PC-3 (cell line): ENCODE data around the gene KIF5C. TPM values are rescaled to one million over a fixed set of nuclear protein-coding genes. Genes with fewer than 3 reads are reported as not detected.

Experiments used
- ATAC-seq: fragments of 200-7000 bp; cut with Tn5 transposase; 2 replicates; pipeline ENCODE4 v1.9.1; 2020; ENCODE audit warnings: mild to moderate bottlenecking, moderate library complexity
- BruUV-seq: library from RNA; stranded (reverse); fragments of 400-500 nt; replicated peaks from 2 replicates; lab custom pipeline; 2021; lab: Mats Ljungman, UMichigan
- CTCF ChIA-PET: fragments of 300-600 bp; sonication (Branson Sonifier 250); formaldehyde crosslinking; loops from one replicate; lab custom pipeline; 2022; ENCODE audit warnings: antibody characterized with exemption; lab: Charles Lee
- POLR2A ChIA-PET: fragments of 300-600 bp; sonication (Branson Sonifier 250); formaldehyde crosslinking; loops from one replicate; lab custom pipeline; 2022; ENCODE audit warnings: antibody characterized with exemption; ENCODE audit not compliant: unreplicated experiment; lab: Charles Lee
- DNase-seq: peaks from one replicate; pipeline ENCODE4 v3.0.0-alpha.2; 2015
- H2AFZ ChIP-seq: fragments of 300-600 bp; sonication (generic); 2 replicates; pipeline ENCODE4 v1.6.0; 2016; ENCODE audit warnings: antibody characterized with exemption, low read length
- H3F3A ChIP-seq: fragments of 300-600 bp; sonication (generic); one replicate; pipeline ENCODE4 v1.6.0; 2017; ENCODE audit warnings: antibody characterized with exemption, low read length, control low read depth, mild to moderate bottlenecking; ENCODE audit not compliant: unreplicated experiment
- H3K27ac ChIP-seq: fragments of 300-600 bp; sonication (generic); 2 replicates; pipeline ENCODE4 v1.5.1; 2016; ENCODE audit warnings: mild to moderate bottlenecking, low read length
- H3K27me3 ChIP-seq: fragments of 300-600 bp; sonication (generic); 2 replicates; pipeline ENCODE4 v1.6.1; 2016; ENCODE audit warnings: low read length, mixed read lengths
- H3K36me3 ChIP-seq: fragments of 300-600 bp; sonication (generic); 2 replicates; pipeline ENCODE4 v1.6.1; 2016; ENCODE audit warnings: low read depth, mixed run types, low read length, mixed read lengths
- H3K4me1 ChIP-seq: fragments of 300-600 bp; sonication (generic); 2 replicates; pipeline ENCODE4 v1.5.1; 2016; ENCODE audit warnings: low read length; ENCODE audit not compliant: insufficient read depth
- H3K4me2 ChIP-seq: fragments of 300-600 bp; sonication (generic); 2 replicates; pipeline ENCODE4 v1.6.0; 2016; ENCODE audit warnings: low read length
- H3K4me3 ChIP-seq: fragments of 300-600 bp; sonication (generic); 2 replicates; pipeline ENCODE4 v1.5.1; 2016; ENCODE audit warnings: mild to moderate bottlenecking, low read length, mixed read lengths
- H3K79me2 ChIP-seq: fragments of 300-600 bp; sonication (generic); 2 replicates; pipeline ENCODE4 v1.6.1; 2017; ENCODE audit warnings: low read length, mixed read lengths
- H3K9ac ChIP-seq: fragments of 300-600 bp; sonication (generic); 2 replicates; pipeline ENCODE4 v1.6.0; 2016; ENCODE audit warnings: mild to moderate bottlenecking, low read length
- H3K9me2 ChIP-seq: fragments of 300-600 bp; sonication (generic); replicated peaks from 2 replicates; pipeline ENCODE4 v1.6.1; 2016; ENCODE audit warnings: mixed run types, low read length, mixed read lengths
- H3K9me3 ChIP-seq: fragments of 300-600 bp; sonication (generic); 2 replicates; pipeline ENCODE4 v1.6.1; 2016; ENCODE audit warnings: low read length, mixed read lengths
- H4K20me1 ChIP-seq: fragments of 300-600 bp; sonication (generic); 2 replicates; pipeline ENCODE4 v1.6.1; 2016; ENCODE audit warnings: low read length, mixed read lengths
- CTCF ChIP-seq: fragments of 300-600 bp; sonication (generic); conservative IDR thresholded peaks from 2 replicates; pipeline ENCODE4 v1.5.1; 2017; ENCODE audit warnings: antibody characterized with exemption, low read depth, mild to moderate bottlenecking, low read length
- EZH2 ChIP-seq: fragments of 300-600 bp; sonication (generic); IDR thresholded peaks from one replicate; pipeline ENCODE4 v1.6.1; 2017; ENCODE audit warnings: antibody characterized with exemption, mild to moderate bottlenecking, low read length; ENCODE audit not compliant: unreplicated experiment
- EZH2phosphoT487 ChIP-seq: fragments of 300-600 bp; sonication (generic); IDR thresholded peaks from 2 replicates; pipeline ENCODE4 v1.6.1; 2018; ENCODE audit warnings: mild to moderate bottlenecking, antibody characterized with exemption, low read length, borderline replicate concordance
- intact Hi-C: fragments of 100-400 bp; cut with micrococcal nuclease; formaldehyde crosslinking; loops from 2 replicates; pipeline ENCODE4 v1.9.0; 2023
- total RNA-seq: library from RNA; depleted of rRNA; stranded (reverse); fragments of >200 nt; gene quantifications from 2 replicates; pipeline ENCODE4 v1.2.3, GENCODE V29; 2014

The KIF5C gene
- total RNA-seq, 1 experiment from 2014 or later = 4.0 TPM

GRCh38 chr2:148996805-148997204, 121.8 kb downstream of the KIF5C start:
- no peak for TF ChIP-seq CTCF
- TF ChIP-seq EZH2 = no peak
- no peak for TF ChIP-seq EZH2phosphoT487
- Histone ChIP-seq H3K9ac (no peak overlapping the region), H3K27me3 (peaks cover 23% of the 10 kb centered on the region; the same call in 1 of the 2 replicates), H3K4me1 (peaks cover 7% of the 10 kb centered on the region; the same call in 1 of the 2 replicates), H3K9me3 (no peaks in the 10 kb centered on the region), H3K9me2 (no peaks in the 10 kb centered on the region), H2AFZ (no peak overlapping the region), H3K36me3 (no peaks in the 10 kb centered on the region), H3K4me2 (no peak overlapping the region), H3K27ac (no peak overlapping the region), H3K79me2 (no peaks in the 10 kb centered on the region), H3F3A (no peaks in the 10 kb centered on the region), H4K20me1 (no peaks in the 10 kb centered on the region), H3K4me3 (no peak overlapping the region)
- BruUV-seq = no TSS peak
- POLR2A ChIA-PET = no interaction called here
- ATAC-seq (no peak), DNase-seq (no peak)
- intact Hi-C loops = no loop called here
- CTCF ChIA-PET = no interaction called here

GRCh38 chr2:148998165-148998830, 123.3 kb downstream of the KIF5C start:
- ATAC-seq = no peak
- Histone ChIP-seq H2AFZ (no peak overlapping the region), H3K4me3 (no peak overlapping the region), H3K79me2 (no peaks in the 10 kb centered on the region), H3K27me3 (peaks cover 23% of the 10 kb centered on the region; the same call in 1 of the 2 replicates), H3K4me2 (no peak overlapping the region), H3K36me3 (no peaks in the 10 kb centered on the region), H3K9me2 (no peaks in the 10 kb centered on the region), H3F3A (no peaks in the 10 kb centered on the region), H3K27ac (no peak overlapping the region), H3K4me1 (peaks cover 7% of the 10 kb centered on the region; the same call in 1 of the 2 replicates), H4K20me1 (no peaks in the 10 kb centered on the region), H3K9me3 (no peaks in the 10 kb centered on the region), H3K9ac (no peak overlapping the region)
- no TSS peak for BruUV-seq
- intact Hi-C loops = no loop called here
- CTCF ChIA-PET = no interaction called here
- TF ChIP-seq CTCF (no peak), EZH2 (no peak), EZH2phosphoT487 (no peak)
- POLR2A ChIA-PET = no interaction called here
- no peak for DNase-seq

GRCh38 chr2:148998831-148999200, 123.8 kb downstream of the KIF5C start:
- intact Hi-C loops = no loop called here
- H3K4me3 ChIP-seq = no peak overlapping the region
- POLR2A ChIA-PET = no interaction called here
- peaks cover 24% of the 10 kb centered on the region; the same call in 1 of the 2 replicates for H3K27me3 ChIP-seq
- TF ChIP-seq EZH2phosphoT487 = no peak
- no peak for TF ChIP-seq EZH2
- no peak for TF ChIP-seq CTCF
- no peak overlapping the region for H2AFZ ChIP-seq
- no TSS peak for BruUV-seq
- no peaks in the 10 kb centered on the region for H3K9me3 ChIP-seq
- H3K9ac ChIP-seq = no peak overlapping the region
- no peaks in the 10 kb centered on the region for H3F3A ChIP-seq
- no peaks in the 10 kb centered on the region for H4K20me1 ChIP-seq
- no peaks in the 10 kb centered on the region for H3K79me2 ChIP-seq
- H3K36me3 ChIP-seq = no peaks in the 10 kb centered on the region
- H3K9me2 ChIP-seq = no peaks in the 10 kb centered on the region
- ATAC-seq (no peak), DNase-seq (no peak)
- no peak overlapping the region for H3K4me2 ChIP-seq
- no peak overlapping the region for H3K27ac ChIP-seq
- H3K4me1 ChIP-seq = peaks cover 7% of the 10 kb centered on the region; the same call in 1 of the 2 replicates
- CTCF ChIA-PET = no interaction called here
